GM21381 (cell line): ENCODE data around the gene ADD3.

Experiments used
- ATAC-seq: cut with Tn5 transposase; IDR thresholded peaks from one replicate; pipeline ENCODE4 v1.9.1; 2021; ENCODE audit warnings: mild to moderate bottlenecking, moderate library complexity; ENCODE audit not compliant: unreplicated experiment

The ADD3 gene

GRCh38 chr10:110003524-110003885 is 4.3 kb upstream of the ADD3 start:
- ATAC-seq, result no peak

GRCh38 chr10:110005719-110006118 is 2.1 kb upstream of the ADD3 start:
- no peak for ATAC-seq

DNA sequence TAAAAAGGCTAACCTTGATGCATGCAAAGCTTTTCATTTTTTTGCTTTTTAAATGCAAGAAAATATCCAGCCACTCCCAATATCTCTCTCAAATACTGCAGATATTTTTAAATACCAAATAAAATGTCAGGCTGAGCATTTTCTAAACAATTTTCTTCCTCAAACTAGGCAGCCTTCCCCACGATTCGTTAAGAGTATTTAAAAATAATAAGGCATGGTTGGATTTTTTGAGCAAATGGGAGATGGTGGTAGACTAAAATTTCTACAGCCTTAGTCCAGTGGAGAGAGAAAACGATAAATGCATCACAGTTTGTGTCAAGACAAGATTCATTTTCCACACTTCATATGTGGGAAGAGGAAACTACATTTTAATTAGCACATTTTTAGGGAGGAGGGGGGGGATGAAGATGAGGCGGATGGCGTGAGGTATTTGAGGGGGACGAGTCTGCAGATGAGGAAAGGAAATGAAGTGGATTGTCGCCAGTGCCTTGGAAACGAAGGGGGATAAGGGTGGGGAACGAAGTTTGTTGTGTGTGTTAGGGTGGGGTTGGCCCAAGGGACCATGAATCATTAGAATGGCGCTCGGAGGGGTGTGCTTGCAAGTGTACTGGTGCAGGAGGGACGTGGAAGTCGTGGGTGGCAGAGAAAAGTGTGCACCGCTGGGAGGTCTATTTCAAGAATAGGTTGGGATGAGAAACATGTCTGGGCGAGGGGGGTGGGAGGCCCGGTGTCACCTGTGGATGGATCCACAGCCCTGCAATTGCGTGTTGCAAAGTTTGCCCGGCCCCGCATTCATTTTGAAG is 1.2 kb upstream of the ADD3 start:
- no peak for ATAC-seq

DNA sequence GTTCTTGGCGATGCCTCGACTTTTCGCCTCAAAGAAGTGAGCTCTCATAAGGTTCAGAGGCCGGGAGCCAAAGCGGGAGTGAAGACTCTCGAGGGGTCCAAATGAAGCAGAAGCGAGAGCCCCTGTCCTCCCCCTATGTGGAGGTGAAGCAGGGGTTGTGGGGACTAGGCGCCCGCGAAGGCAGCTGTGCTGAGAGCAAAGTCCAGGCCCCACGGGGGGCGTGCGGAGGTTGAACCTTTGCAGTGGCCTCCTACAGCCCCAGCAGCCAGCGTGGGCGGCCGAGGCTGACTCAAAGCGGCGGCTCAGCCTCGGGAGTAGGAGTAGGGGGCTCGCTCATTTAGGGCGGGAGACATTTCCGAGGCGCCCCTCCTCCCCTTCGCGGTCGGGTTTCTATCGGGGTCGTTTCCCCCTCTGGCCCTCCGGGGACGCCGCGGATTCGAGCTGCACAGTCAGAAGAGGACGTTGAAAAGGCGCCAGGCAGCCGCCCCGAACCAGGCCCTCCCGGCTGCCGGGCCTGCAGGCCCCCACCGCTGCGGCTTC is 553 bp upstream of the ADD3 start:
- peak; percentile 24 for ATAC-seq

DNA sequence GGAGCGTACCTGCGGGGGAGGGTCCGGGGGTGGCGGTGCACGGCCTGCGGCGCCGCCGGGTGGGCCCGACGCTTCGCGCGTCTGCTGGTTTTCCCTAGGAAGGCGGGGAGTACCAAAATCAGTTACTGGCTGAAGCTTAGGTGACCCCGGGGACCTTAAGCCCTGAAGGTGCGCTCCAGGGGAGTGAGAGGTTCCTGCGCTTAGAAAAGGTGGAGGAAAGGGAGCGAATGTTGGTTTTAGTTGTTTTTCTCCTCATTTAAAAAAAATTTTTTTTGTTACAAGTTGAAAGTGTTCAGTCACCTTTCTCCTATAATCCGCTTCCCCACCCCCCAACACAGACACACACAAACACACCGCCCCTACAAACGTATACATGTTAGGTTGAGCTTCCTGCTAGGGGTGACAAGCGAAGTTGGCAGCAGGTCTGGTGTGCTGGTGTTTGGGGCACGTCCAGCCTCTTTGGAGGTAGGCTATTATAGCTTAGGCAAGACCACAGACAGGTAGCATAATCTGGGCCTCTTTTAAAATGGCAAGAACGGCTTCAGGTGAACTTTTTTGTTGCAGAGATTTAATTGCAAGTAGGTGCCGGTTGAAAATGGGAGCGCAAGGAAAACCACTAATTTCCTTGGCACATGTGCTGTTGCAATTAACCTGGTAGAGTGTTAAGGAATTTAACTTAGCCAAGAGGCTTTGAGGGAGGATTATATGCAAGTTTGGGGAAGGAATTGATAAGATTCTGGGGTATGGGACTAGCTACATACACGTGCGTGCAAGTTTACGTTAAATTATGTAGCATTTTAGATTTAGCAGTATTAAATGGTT is 945 bp downstream of the ADD3 start:
- ATAC-seq, result peak; percentile 30

GRCh38 chr10:110009736-110010475 is 2.1 kb downstream of the ADD3 start:
- peak; percentile 25 for ATAC-seq

- no peak for ATAC-seq
These were observed 2.9 kb downstream of the ADD3 start for GRCh38 chr10:110010486-110011378.

DNA sequence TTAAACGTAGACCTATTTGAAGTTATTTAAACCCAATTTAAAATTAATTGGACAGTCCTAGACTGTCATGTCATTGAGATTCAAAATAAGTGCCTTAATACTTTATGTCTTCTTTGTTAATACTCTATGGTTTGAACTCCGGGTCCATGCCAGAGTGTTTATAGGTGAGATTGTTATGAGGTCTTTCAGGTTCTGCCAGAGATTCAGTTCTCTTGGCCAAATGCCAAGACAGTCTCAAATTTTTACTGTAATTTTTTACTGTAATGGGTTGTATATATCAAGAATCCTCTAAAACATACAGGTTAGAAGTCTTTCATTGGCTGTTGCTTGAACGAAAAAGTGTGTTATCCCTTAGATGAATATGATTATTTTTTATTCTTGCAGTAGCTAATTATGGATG is 3.9 kb downstream of the ADD3 start:
- no peak for ATAC-seq

GRCh38 chr10:110013630-110014293 is 6.0 kb downstream of the ADD3 start:
- no peak for ATAC-seq

- ATAC-seq, result no peak
These were observed 8.3 kb downstream of the ADD3 start for GRCh38 chr10:110016039-110016438.

DNA sequence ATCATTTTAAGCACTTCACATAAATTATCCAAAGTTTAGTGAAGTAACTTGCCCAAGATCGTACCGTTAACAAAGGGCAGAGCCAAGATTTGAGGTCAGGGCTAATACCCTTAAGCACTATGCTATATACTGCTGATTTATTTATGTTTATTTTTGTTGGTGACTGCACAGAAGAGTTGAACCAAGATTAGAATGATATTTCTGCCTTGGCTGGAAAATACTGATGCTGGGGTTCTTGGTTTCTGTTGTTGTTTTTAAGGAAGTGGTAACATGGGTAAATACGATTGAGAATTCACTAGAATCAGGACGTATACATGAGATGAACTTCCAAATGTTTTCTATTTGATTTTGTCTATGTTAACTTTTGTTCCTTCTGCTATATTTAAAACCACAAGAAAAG is 9.3 kb downstream of the ADD3 start:
- no peak for ATAC-seq

GRCh38 chr10:110017907-110018306 is 10.1 kb downstream of the ADD3 start:
- ATAC-seq, result no peak

DNA sequence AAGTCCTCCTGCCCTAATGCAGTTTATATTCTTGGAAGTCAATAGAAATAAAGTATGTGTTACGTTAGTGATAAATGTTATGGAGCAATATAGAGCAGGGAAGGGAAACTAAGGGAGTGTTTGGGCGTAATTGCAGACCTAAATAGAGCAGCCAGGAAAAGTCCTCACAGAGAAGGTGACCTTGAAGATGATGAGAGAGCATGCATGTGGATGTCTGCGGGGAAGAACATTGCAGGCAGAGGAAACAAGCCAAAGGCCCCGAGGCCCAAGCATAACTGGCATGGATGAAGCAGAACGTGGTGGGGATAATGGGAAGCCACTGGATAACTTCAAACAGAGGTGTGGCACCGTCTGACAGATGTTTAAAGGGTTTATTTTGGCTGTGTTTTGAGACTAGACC is 12.5 kb downstream of the ADD3 start:
- no peak for ATAC-seq

- ATAC-seq, result no peak
These were observed 15.1 kb downstream of the ADD3 start for GRCh38 chr10:110022716-110023504.

- ATAC-seq, result no peak
These were observed 16.1 kb downstream of the ADD3 start for GRCh38 chr10:110023785-110024465.

- no peak for ATAC-seq
These were observed 21.7 kb downstream of the ADD3 start for GRCh38 chr10:110029450-110029849.

- no peak for ATAC-seq
These were observed 25.3 kb downstream of the ADD3 start for GRCh38 chr10:110032801-110033700.
